Measurements from ENCODE around the gene PPP1R9A.

Gene PPP1R9A

DNA sequence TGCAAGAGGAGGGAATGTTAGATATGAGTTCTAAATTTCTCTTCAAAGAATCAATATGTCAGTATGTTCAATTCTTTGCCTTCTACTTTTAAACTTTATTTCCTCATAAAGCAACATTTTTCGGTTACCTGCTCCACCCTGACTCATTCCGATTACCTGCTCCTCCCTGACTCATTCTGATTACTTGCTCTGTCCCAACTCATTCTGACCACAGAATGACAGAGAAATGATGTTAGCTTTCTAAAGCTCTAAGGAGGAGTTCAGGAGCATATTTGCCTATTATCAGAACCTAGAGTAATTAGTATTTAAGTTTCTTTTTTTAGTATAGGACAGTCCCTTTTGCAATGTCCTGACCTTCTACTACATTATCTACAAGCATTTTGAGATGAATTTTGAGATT lies 24.5 kb upstream of the PPP1R9A start:
- H3K27ac ChIP-seq (ENCODE audit: low read depth, low read length): no peak overlapping the region
- H3K4me1 ChIP-seq (ENCODE audit: control insufficient read depth, low read length): no peaks in the 10 kb centered on the region
- no peaks in the 10 kb centered on the region for H3K36me3 ChIP-seq (ENCODE audit: control insufficient read depth, low read length)
- no peak overlapping the region for H3K4me2 ChIP-seq (ENCODE audit: low read length)
- TF ChIP-seq, protein P1, sequence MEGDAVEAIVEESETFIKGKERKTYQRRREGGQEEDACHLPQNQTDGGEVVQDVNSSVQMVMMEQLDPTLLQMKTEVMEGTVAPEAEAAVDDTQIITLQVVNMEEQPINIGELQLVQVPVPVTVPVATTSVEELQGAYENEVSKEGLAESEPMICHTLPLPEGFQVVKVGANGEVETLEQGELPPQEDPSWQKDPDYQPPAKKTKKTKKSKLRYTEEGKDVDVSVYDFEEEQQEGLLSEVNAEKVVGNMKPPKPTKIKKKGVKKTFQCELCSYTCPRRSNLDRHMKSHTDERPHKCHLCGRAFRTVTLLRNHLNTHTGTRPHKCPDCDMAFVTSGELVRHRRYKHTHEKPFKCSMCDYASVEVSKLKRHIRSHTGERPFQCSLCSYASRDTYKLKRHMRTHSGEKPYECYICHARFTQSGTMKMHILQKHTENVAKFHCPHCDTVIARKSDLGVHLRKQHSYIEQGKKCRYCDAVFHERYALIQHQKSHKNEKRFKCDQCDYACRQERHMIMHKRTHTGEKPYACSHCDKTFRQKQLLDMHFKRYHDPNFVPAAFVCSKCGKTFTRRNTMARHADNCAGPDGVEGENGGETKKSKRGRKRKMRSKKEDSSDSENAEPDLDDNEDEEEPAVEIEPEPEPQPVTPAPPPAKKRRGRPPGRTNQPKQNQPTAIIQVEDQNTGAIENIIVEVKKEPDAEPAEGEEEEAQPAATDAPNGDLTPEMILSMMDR (IDR thresholded peaks at IDR 0.05; ENCODE audit: low read depth, low read length, poor library complexity, severe bottlenecking): no peak
- TF ChIP-seq EZH2phosphoT487 (IDR thresholded peaks at IDR 0.05; ENCODE audit: borderline replicate concordance, low read length): no peak
- no peaks in the 10 kb centered on the region for H3K9me2 ChIP-seq (replicated peaks; ENCODE audit: control insufficient read depth, low read length)
- H3F3A ChIP-seq (ENCODE audit: control insufficient read depth, insufficient read depth): no peaks in the 10 kb centered on the region
- H3K9me3 ChIP-seq (ENCODE audit: control insufficient read depth, insufficient read depth, low read length): peaks cover 8% of the 10 kb centered on the region; the same call in 1 of the 2 replicates
- no peak overlapping the region for H3K4me3 ChIP-seq (ENCODE audit: low read length)
- no peaks in the 10 kb centered on the region for H3K79me2 ChIP-seq (ENCODE audit: control insufficient read depth, low read length)
- H3K27me3 ChIP-seq (ENCODE audit: control insufficient read depth, low read length): no peaks in the 10 kb centered on the region
- no peaks in the 10 kb centered on the region for H4K20me1 ChIP-seq (ENCODE audit: control insufficient read depth, insufficient read depth, low read depth, low read length)

DNA sequence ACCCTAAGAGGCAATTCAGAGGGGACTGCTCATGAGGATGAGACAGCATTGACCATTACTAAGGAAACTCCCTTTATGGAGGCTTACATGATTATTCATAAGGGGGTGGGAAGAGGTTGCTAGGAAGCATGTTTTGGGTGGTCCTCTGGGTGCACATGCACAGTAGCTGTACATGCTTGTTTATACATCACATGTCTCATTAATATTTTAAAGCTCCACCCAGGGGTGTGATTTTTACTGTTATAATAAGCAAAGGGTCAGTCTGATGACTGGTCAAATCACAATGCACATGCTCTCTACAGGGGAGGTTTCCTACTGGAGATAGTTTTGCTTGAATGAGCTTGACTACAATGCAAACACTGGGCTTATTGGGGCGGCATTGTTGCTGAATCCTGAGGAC lies 23.8 kb upstream of the PPP1R9A start:
- H3K36me3 ChIP-seq (ENCODE audit: control insufficient read depth, low read length): no peaks in the 10 kb centered on the region
- H3K27ac ChIP-seq (ENCODE audit: low read depth, low read length): no peak overlapping the region
- no peak overlapping the region for H3K4me2 ChIP-seq (ENCODE audit: low read length)
- TF ChIP-seq EZH2phosphoT487 (IDR thresholded peaks at IDR 0.05; ENCODE audit: borderline replicate concordance, low read length): no peak
- TF ChIP-seq, protein P1 (IDR thresholded peaks at IDR 0.05; ENCODE audit: low read depth, low read length, poor library complexity, severe bottlenecking): no peak
- H3K27me3 ChIP-seq (ENCODE audit: control insufficient read depth, low read length): no peaks in the 10 kb centered on the region
- H3K9me3 ChIP-seq (ENCODE audit: control insufficient read depth, insufficient read depth, low read length): peaks cover under 1% of the 10 kb centered on the region; the same call in 1 of the 2 replicates
- H3K9me2 ChIP-seq (replicated peaks; ENCODE audit: control insufficient read depth, low read length): no peaks in the 10 kb centered on the region
- H3K4me1 ChIP-seq (ENCODE audit: control insufficient read depth, low read length): no peaks in the 10 kb centered on the region
- H3F3A ChIP-seq (ENCODE audit: control insufficient read depth, insufficient read depth): no peaks in the 10 kb centered on the region
- no peaks in the 10 kb centered on the region for H4K20me1 ChIP-seq (ENCODE audit: control insufficient read depth, insufficient read depth, low read depth, low read length)
- no peaks in the 10 kb centered on the region for H3K79me2 ChIP-seq (ENCODE audit: control insufficient read depth, low read length)
- H3K4me3 ChIP-seq (ENCODE audit: low read length): no peak overlapping the region

DNA sequence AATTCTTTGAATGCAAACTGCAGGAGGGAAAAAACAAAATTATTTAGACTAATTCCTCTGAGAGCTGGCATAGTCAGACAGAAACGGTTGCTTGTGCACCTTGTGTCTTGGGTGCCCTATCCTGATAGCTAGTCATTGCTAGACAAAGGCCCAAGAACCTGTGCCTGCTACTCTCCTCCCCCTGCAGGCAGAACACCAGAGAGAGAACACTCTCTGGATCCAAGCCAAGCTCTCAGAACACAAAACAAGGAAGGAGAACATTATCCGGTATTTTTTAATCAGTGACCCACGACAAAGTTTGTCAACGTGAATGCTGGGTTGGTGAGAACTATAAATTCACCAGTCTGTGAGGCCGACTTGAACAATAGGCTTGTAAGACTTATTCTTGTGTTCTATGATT lies 18.8 kb upstream of the PPP1R9A start:
- Histone ChIP-seq H3K9me2 (replicated peaks; ENCODE audit: control insufficient read depth, low read length) (no peaks in the 10 kb centered on the region), H3K27ac (ENCODE audit: low read depth, low read length) (no peak overlapping the region), H3F3A (ENCODE audit: control insufficient read depth, insufficient read depth) (no peaks in the 10 kb centered on the region), H3K9me3 (ENCODE audit: control insufficient read depth, insufficient read depth, low read length) (no peaks in the 10 kb centered on the region), H3K36me3 (ENCODE audit: control insufficient read depth, low read length) (no peaks in the 10 kb centered on the region), H3K4me2 (ENCODE audit: low read length) (no peak overlapping the region), H4K20me1 (ENCODE audit: control insufficient read depth, insufficient read depth, low read depth, low read length) (no peaks in the 10 kb centered on the region), H3K4me3 (ENCODE audit: low read length) (no peak overlapping the region), H3K27me3 (ENCODE audit: control insufficient read depth, low read length) (no peaks in the 10 kb centered on the region), H3K4me1 (ENCODE audit: control insufficient read depth, low read length) (no peaks in the 10 kb centered on the region), H3K79me2 (ENCODE audit: control insufficient read depth, low read length) (no peaks in the 10 kb centered on the region)
- TF ChIP-seq, protein P1 (IDR thresholded peaks at IDR 0.05; ENCODE audit: low read depth, low read length, poor library complexity, severe bottlenecking): no peak
- TF ChIP-seq EZH2phosphoT487 (IDR thresholded peaks at IDR 0.05; ENCODE audit: borderline replicate concordance, low read length): no peak

All from DOHH2 (cell line).